Epithelial cell of proximal tubule (primary cell): ENCODE results near the gene LSM7. TPM values are rescaled to one million over a fixed set of nuclear protein-coding genes. Genes with fewer than 3 reads are reported as not detected.
"Not testable (repeated sequence)": the region's sequence is repeated elsewhere in the genome, so short reads cannot be mapped to it uniquely, and the experiment has no call there.

ENCODE experiments used
- DNase-seq: peaks from one replicate; pipeline ENCODE4 v3.0.0-alpha.2; 2011; ENCODE audit warnings: low read depth
- H3K4me3 ChIP-seq: 2 replicates; pipeline ENCODE4 v1.5.1; 2011; ENCODE audit warnings: low read depth, mild to moderate bottlenecking, low read length
- total RNA-seq: library from RNA; depleted of rRNA; stranded (reverse); fragments of >200 nt; gene quantifications from 2 replicates; pipeline ENCODE4 v1.2.3, GENCODE V29; 2015
- TF ChIP-seq, protein P1 (sequence below): conservative IDR thresholded peaks from 2 replicates; pipeline ENCODE4 v1.5.1; 2012; ENCODE audit warnings: low read depth, mild to moderate bottlenecking, low read length

The LSM7 gene
- total RNA-seq, 1 donor from 2014 or later = 352 TPM

DNA sequence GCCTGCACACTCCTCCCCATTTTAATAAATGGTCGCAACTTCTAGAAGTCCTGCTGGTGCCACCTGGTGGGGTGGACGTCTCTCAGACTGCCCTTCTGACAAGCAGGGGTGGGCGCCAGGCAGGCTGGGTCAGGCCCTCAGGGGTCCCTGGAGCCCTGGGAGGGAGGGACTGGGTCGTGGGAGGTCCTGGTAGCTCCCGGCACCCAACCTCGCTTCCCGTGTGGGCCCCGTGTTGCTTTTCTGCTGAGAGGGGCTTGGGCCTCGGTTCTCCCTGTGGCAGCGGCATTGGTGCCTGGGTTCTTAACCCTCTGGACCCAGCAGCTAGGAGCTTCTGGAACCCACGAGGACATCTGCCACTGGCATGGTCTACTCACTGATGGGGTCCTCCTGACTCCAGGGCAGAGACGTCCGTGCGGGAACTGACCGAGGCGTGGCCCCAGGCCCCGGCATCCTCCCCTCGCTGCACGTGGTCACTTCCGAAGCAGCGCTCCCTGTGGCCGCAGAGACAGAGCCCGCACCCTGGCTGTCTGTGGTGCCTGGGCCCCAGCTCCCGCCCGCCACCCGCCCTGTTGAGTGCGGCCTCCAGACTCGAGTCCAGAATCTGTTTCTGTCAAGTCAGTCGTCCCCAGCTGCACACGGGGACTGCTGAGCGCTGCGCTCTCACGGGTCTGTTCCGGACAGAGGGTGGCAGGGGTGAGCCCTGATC lies 25.7 kb upstream of the LSM7 start:
- DNase-seq = no peak
- TF ChIP-seq, protein P1, sequence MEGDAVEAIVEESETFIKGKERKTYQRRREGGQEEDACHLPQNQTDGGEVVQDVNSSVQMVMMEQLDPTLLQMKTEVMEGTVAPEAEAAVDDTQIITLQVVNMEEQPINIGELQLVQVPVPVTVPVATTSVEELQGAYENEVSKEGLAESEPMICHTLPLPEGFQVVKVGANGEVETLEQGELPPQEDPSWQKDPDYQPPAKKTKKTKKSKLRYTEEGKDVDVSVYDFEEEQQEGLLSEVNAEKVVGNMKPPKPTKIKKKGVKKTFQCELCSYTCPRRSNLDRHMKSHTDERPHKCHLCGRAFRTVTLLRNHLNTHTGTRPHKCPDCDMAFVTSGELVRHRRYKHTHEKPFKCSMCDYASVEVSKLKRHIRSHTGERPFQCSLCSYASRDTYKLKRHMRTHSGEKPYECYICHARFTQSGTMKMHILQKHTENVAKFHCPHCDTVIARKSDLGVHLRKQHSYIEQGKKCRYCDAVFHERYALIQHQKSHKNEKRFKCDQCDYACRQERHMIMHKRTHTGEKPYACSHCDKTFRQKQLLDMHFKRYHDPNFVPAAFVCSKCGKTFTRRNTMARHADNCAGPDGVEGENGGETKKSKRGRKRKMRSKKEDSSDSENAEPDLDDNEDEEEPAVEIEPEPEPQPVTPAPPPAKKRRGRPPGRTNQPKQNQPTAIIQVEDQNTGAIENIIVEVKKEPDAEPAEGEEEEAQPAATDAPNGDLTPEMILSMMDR = no peak
- no peak overlapping the region for H3K4me3 ChIP-seq

DNA sequence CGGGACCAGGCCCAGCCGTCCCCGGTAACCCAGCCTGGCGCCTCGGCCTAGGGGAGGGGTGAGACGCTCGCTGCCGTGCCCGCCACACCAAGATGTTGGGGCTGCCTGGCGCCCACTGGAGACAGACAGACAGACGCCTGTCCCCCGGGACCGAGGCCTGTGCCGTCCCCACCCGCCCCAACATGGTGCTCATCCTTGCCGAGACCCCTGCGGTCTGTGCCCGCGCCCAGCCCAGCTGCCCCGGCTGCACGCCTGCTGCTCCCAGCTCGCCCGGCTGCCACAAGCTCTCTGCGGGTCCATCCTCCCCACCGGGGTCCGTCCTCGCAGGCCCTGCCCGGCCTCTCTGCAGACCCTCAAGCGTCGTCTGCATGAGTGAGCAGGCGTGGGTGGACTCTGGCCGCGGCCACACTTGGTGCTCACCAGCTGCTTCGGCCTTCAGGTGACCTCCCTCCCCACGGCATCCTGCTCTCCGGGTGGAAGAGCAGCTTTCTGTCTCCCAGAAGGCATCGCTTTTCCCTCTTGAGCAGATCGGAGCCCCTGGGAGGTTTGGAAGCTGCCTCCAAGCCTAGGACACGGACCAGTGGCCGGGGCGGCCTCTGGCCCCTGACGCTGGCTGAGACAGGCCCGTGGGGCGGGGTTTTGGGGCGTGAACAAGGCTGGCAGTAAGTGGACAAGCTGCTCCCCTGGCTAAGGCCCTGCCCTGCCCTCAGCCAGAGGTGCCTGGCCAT lies 24.9 kb upstream of the LSM7 start:
- TF ChIP-seq, protein P1 = no peak
- H3K4me3 ChIP-seq = no peak overlapping the region
- DNase-seq = no peak

DNA sequence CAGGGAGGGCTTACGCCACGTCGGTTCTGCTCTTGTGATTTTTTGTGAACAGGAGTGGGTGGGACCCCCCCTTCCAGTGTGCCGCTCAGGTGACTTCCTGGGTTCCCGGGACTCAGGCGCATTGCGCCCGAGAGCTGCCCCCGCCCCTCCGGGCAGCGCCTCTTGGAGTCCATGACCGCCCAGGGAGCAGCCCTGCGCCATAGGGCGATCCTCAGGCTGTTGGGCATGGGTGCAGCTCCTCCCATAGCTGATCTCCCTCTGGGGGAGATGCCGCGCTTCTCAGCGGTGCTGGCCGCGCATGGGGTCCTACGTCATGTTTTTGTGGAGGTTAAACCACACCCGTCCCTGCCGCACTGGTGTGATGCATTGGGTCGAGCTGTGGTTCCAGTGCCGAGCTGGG lies 23.7 kb upstream of the LSM7 start:
- DNase-seq = no peak
- H3K4me3 ChIP-seq = no peak overlapping the region
- TF ChIP-seq, protein P1 = no peak

DNA sequence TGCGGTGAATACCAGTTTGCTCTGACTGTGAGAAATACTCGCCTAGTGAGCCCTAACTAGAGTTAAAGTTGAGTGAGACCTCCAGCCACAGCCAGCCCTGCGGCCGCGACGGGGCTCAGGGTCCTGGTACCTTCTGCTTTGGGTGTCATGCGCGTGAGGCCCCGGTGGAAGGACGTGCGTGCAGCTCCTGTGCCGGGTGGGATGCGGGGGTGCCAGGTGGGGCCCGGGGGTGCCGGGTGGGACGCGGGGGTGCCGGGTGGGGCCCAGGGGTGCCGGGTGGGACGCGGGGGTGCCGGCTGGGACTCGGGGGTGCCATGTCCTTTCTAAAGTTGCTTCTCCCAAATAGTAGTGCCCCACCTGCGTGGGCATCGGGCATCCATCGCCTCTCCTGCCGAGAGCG lies 23.2 kb upstream of the LSM7 start:
- TF ChIP-seq, protein P1 = no peak
- no peak for DNase-seq
- H3K4me3 ChIP-seq = no peak overlapping the region

DNA sequence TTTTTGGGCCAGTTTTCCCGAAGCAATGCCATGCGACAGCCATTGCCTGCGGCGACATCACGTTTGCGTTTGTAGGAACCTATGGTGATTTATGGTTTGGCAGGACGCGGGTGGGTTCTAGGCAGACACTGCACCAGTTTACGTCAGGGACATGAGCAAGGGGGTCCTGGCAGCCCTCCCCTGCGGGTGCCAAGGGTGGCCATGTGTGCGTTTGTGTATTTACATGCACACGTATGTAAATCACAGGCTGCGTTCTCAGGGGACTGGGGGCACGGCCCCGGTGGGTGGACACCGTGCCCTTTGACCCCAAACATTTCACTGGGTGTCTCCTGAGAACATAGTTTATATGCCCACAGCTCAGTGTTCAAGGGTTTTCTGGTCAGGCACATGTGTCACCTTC lies 22.3 kb upstream of the LSM7 start:
- TF ChIP-seq, protein P1 = no peak
- no peak for DNase-seq

DNA sequence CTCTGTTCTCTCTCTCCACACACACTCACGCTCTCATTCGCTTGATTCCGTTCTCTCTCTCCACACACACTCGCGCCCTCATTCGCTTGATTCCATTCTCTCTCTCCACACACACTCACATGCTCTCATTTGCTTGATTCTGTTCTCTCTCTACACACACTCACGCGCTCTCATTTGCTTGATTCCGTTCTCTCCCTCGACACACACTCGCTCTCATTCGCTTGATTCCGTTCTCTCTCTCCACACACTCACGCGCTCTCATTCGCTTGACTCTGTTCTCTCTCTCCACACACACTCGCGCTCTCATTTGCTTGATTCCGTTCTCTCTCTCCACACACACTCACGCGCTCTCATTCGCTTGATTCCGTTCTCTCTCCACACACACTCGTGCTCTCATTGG lies 21.4 kb upstream of the LSM7 start:
- not testable (repeated sequence) for DNase-seq, H3K4me3 ChIP-seq

More for the DNA sequence above, 22.3 kb upstream of the LSM7 start:
- no peak overlapping the region for H3K4me3 ChIP-seq

DNA sequence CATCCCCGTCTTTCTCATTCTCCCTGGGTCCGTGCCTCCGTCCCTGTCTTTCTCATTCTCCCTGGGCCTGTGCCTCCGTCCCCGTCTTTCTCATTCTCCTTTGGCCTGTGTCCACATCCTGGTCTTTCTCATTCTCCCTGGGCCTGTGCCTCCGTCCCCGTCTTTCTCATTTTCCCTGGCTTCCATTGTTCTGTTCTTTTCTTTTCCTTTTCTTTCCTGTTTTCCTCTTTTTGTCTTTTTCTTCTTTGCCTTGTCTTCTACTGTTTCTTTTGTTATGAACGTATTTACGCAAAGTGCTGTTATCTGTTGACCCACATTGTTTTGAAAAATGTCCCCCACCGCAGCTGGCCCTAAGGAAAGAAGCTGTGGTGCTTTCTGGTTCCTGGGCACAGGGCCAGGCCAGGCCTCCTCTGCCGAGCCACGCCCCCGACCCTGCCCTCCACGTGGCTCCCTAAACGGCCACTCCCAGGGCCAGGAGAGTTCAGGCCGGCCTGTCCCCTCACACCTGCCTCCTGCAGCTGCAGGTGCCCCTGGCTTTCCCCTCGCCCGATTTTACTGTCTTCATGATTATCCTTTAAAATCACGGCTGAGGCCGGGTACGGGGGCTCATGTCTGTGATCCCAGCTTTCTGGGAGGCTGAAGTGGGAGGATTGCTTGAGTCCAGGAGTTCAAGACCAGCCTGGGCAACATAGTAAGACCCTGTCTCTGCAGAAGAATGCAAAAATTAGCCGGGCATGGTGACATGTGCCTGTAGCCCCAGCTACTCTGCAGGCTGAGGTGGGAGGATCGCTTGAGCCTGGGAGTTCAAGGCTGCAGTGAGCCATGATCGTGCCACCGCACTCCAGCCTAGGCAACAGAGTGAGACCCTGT lies 17.6 kb upstream of the LSM7 start:
- TF ChIP-seq, protein P1 = no peak
- DNase-seq = no peak
- no peak overlapping the region for H3K4me3 ChIP-seq
